GM23248 (cell line): ENCODE results near the gene SCP2.

Source experiments
- EZH2 ChIP-seq: fragments of 200-600 bp; sonication (generic); IDR thresholded peaks from 2 replicates; pipeline ENCODE4 v1.6.1; 2018; ENCODE audit warnings: antibody characterized with exemption, mild to moderate bottlenecking; ENCODE audit not compliant: insufficient read depth, poor library complexity, severe bottlenecking
- EZH2phosphoT487 ChIP-seq: fragments of 200-600 bp; sonication (generic); IDR thresholded peaks from 2 replicates; pipeline ENCODE4 v1.6.1; 2018; ENCODE audit warnings: antibody characterized with exemption, moderate library complexity, mild to moderate bottlenecking, low read depth; ENCODE audit not compliant: insufficient read depth

GRCh38 chr1:52917581-52917980 lies 9.5 kb upstream of the SCP2 start:
- TF ChIP-seq EZH2phosphoT487 (no peak), EZH2 (no peak)
